NB4 (cell line): Measurements from ENCODE around the gene KXD1.

ENCODE experiments used
- CTCF ChIP-seq: IDR thresholded peaks from one replicate; pipeline ENCODE4 v1.5.1; 2012; ENCODE audit warnings: low read depth, low read length
- TF ChIP-seq, protein P1 (sequence below): IDR thresholded peaks from 2 replicates; pipeline ENCODE4 v1.6.1; 2011; ENCODE audit warnings: low read depth, low read length

DNA sequence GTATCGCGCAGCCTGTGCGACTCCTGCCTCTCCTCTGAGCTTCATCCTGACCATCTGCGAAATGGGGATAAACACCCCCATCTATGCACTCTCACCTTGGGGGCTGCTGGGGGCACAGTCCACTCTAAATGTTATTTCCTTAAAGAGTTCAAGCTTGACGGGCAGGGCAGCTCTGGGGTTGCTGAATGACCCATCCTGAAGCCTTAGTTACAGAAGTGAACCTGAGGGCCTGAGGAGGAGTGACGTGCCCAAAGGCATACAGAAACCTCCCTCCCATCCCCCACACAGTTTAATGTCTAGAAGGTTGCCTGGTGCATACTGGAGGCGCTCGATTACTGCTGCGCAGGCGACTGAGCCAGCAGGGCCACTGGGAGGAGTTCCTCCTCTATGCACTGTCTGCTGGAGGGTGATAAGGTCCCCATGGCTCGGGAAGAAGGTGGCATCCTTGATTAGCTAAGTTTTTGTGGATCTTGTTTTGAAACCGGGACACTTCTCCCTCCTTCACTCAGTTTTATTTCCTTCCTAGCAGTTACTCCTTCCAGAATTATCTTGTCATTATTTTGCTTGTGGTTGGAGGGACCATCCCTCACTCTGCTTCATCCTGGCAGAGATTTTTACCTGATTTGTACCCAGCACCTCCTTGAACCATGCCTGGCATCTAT lies 13.7 kb upstream of the KXD1 start:
- TF ChIP-seq CTCF: no peak
- TF ChIP-seq, protein P1, sequence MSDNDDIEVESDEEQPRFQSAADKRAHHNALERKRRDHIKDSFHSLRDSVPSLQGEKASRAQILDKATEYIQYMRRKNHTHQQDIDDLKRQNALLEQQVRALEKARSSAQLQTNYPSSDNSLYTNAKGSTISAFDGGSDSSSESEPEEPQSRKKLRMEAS: no peak
